ENCODE measurements around the gene ZNF274.
A peak's percentile ranks its signal among the peaks of the same experiment; 100 is the strongest.
"Not testable (repeated sequence)": the region's sequence is repeated elsewhere in the genome, so short reads cannot be mapped to it uniquely, and the experiment has no call there.

Gene ZNF274

GRCh38 chr19:58182989-58183816, at the start of gene ZNF274:
TSS of gene ZNF274 (plus strand) at chr19:58183061. CDS start at chr19:58183966, 905 bp downstream.
- DNase-seq (ENCODE audit: low read depth): peak; percentile 89
- no peak for TF ChIP-seq CTCF (conservative IDR thresholded peaks at IDR 0.05; ENCODE audit: low read length)
- peak within 1 kb of the TSS; percentile 86 for H3K4me3 ChIP-seq (ENCODE audit: low read length)

- no peak for DNase-seq (ENCODE audit: low read depth)
- no peak for TF ChIP-seq CTCF (conservative IDR thresholded peaks at IDR 0.05; ENCODE audit: low read length)
- no peak overlapping the region for H3K4me3 ChIP-seq (ENCODE audit: low read length)
Observed at GRCh38 chr19:58134244-58134643, 48.6 kb upstream of the ZNF274 start.

- no peak overlapping the region for H3K4me3 ChIP-seq (ENCODE audit: low read length)
- DNase-seq (ENCODE audit: low read depth): no peak
- TF ChIP-seq CTCF (conservative IDR thresholded peaks at IDR 0.05; ENCODE audit: low read length): no peak
Observed at GRCh38 chr19:58145849-58146248, 37.0 kb upstream of the ZNF274 start.

- H3K4me3 ChIP-seq (ENCODE audit: low read length); DNase-seq (ENCODE audit: low read depth): not testable (repeated sequence)
Observed at GRCh38 chr19:58147475-58147874, 35.4 kb upstream of the ZNF274 start.

GRCh38 chr19:58150328-58150921, 32.4 kb upstream of the ZNF274 start, which contains the start of gene ZNF329:
TSS of gene ZNF329 (minus strand) at chr19:58150789. CDS start at chr19:58129503, 21,286 bp downstream.
- DNase-seq (ENCODE audit: low read depth): peak; percentile 74
- TF ChIP-seq CTCF (conservative IDR thresholded peaks at IDR 0.05; ENCODE audit: low read length): no peak
- peak within 1 kb of the TSS; percentile 90 for H3K4me3 ChIP-seq (ENCODE audit: low read length)

GRCh38 chr19:58153386-58153785, 29.5 kb upstream of the ZNF274 start:
- no peak for TF ChIP-seq CTCF (conservative IDR thresholded peaks at IDR 0.05; ENCODE audit: low read length)
- no peak for DNase-seq (ENCODE audit: low read depth)
- no peak overlapping the region for H3K4me3 ChIP-seq (ENCODE audit: low read length)

- no peak for TF ChIP-seq CTCF (conservative IDR thresholded peaks at IDR 0.05; ENCODE audit: low read length)
- H3K4me3 ChIP-seq (ENCODE audit: low read length): peak overlapping the region; percentile 75
- DNase-seq (ENCODE audit: low read depth): peak; percentile 50
Observed at GRCh38 chr19:58154287-58154678, 28.6 kb upstream of the ZNF274 start.
